Measurements from ENCODE around the gene STEAP3.

STEAP3 gene

DNA sequence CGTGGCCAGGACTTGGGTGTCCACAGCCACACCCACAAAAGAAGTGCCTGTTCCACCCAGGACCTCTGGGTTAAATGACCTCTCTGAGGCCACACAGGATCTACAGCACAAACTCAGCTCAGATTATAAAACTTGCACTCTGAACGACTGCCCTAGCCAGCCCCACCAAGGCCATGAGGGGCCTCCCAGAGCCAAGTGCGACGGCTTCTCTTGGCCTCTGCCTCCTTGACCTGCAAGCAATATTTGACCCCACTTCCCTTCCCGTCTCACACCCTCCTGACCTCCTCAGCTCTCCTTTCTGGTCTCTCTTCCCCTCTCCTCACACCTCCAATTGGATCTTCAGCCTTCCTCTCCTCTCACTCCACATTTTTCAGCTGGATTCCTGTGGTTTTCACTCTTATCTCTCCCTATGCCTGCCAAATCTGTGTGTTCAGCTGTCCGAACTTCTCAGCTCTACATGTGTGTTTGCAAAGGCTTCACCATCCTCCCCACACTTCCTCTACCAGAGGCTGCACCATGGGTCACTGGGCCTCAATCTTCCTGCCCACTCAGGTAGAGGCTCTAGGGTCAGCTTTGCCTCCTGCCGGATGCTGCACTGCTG lies 25.3 kb upstream of the STEAP3 start:
- DNase-seq (ENCODE audit: low spot score), result no peak

DNA sequence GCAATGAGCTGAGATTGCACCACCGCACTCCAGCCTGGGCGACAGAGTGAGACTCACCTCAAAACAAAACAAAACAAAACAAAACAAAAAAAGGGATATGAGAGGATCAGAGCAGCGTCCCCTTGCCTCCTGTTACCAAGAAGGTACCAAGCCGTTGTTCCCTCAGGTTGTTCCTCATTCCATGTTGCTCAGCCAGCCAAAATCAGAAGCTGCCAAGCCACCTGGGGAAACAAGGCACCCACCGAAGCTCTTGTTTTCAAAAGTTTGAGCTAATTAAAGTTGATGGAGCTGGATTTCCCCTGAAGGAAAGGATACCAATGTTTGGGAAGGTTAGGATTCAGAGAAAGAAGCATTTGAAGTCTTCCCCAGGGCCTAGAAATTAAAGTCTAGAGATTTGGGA lies 21.8 kb upstream of the STEAP3 start:
- no peak for DNase-seq (ENCODE audit: low spot score)

DNA sequence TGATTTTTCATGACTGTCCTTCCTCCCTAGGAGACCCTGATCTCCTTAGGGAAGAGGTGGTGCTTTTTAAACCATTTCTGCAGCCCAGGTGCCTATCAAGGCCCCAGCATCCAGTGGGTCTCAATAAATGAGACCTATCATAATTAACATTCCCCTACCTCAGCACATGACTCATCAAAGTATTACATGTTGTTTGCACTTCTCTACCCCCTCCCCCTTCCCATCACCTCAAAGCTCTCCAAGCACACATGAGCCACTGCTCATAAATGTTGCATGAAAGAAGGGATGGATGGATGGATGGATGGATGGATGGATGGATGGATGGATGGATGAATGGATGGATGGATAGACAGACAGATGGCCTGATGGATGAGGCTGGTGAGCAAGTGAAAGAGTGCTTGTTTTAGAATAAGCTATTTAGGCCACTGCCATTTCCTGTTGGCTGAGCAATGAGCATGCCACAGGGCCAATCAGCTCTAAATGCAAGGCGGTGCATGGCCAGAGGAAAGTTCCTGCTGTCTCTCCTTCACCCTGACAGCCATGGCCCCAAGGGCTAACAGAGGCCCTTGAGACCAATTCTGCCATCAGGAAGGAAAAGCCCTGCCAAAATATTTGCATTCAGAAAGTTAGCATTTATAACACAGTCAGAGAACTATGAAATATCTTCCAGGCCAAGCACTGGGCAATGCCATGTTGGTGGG lies 20.9 kb upstream of the STEAP3 start:
- DNase-seq (ENCODE audit: low spot score), result no peak

DNA sequence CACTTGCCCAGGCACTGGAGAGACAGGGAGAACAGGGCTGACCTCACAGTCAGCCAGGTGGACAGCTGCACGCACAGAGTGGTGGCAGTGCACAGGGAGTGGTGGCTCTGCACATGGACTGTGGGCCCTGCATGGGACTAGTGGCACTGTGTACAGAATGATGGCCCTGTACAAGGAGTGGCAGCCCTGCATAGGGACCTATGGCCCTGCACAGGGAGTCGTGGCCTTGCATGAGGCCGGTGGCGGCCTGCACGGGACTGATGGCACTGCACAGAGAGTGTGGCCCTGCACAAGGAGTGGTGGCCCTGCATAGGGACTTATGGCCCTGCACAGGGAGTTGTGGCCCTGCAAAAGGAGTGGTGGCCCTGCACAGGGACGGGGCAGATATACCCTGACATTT lies 19.1 kb upstream of the STEAP3 start:
- no peak for DNase-seq (ENCODE audit: low spot score)

DNA sequence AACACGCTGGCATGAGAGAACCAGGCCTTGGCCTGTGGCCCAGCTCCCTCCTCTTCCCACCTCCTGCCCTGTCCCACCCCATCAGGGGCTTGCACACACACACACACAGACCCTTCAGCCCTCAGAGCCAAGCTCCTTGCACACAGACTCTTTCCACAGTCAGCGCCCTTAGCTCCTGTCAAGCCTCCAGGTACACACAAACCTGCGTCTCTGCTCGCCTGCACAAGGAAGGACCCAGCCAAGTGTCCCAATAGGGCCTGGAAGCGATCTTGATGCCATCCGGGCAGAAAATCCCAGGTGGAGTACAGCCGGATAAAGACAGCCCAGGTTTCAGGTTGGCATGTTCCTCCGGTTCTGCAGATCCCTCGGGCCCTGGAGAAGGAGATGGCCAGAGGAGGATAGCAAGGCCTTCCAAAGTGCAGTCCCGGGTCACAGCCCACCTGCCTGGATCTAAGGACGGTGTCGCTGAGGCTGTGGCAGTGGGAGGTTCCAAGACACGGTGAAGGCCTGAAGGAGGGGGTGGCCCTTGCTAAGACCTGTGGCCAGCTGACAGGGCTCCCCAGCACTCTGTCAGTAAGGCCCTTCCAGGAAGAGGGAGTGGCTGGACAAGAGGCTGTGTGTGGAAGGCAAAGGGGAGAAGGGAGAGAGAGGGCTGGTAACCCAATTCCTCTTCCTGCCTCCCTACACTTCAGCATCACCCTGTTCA lies 18.5 kb upstream of the STEAP3 start:
- DNase-seq (ENCODE audit: low spot score), result no peak

DNA sequence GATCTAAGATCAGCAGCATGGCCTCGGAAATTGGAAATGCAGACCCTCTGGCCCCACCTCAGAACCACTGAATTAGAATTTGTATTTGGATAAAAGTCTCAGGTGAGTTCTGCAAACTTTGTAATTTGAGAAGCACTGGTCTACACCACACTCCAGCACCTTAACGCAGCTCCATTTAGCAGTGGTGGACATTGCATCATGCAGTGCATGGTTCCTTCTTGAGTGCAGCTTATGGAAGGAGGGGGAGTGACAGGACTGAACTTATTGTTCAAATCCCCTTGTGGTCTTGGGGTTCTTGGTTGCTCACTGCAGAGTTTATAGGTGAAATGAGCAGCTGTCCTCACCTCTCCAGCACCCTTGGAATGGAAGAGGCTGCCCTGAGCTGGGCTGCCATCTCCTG lies 17.4 kb upstream of the STEAP3 start:
- DNase-seq (ENCODE audit: low spot score), result no peak

DNA sequence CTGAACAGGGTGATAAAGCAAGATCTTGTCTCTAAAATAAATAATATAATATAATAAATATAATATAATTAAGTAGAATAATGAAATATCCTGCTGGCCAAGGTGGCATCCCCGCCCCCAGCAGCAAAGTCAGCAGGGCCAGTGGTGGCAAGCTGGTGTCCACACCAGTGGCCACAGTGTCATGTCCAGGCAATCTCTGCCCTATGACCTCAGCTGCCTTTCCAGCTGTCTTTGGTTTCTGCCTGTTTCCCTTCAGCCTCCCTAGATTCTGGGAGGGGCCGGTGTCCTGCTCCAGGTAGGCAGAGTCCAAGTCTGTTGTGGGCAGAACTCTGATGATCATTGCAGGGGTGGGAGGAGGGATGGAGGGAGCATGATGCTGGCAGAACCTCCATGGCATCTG lies 16.2 kb upstream of the STEAP3 start:
- DNase-seq (ENCODE audit: low spot score), result no peak

DNA sequence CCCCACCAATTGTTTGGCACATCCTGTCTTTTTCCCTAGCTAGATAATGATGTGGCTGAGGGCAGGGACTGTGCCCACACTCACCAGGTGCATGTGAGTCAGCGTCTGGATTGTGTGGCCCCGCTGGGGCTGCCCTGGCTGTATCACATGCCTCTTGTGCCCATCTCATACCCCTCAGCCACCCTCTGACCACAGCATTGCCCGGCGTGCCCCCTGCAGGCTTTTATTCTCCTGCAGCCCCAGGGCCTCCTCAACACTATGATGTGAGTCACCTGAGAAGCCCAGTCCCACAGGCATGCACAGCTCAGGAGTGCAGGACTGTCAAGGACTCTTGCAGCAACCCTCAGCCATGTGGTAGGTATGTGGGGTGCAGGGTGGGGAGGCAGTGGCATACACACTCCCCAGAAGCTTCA lies 14.8 kb upstream of the STEAP3 start:
- no peak for DNase-seq (ENCODE audit: low spot score)

DNA sequence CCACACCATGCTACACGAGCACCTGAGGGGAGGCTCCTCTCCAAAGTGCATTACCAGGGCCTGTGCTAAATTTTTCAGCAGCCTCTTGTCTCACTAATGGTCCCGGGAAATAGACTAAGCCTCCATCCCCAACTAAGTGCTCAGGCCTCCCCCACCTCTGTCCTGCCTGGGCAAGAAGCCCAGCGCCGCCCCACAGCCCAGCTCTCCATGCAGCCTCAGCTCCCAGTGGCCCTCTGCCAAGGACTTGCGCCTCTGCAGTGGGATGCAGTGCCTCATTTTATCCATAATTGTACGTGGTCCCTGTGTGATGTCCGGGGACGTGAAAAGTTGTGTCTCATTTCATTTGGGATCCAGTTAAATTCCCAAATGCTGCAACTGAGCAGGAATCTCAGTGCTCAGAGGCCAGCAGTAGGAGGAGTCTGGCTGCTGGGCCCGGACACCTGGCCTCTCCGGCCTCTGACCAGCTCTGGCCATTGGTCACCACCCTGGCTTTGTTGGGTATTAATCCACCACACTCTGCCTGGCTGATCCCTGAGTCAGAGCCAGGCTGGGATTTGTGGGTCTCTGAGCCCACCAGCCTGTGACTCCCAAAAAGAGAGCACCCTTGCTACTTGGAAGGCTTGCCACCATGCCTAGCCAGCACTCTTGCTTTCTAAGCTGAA lies 11.4 kb upstream of the STEAP3 start:
- DNase-seq (ENCODE audit: low spot score), result no peak

DNA sequence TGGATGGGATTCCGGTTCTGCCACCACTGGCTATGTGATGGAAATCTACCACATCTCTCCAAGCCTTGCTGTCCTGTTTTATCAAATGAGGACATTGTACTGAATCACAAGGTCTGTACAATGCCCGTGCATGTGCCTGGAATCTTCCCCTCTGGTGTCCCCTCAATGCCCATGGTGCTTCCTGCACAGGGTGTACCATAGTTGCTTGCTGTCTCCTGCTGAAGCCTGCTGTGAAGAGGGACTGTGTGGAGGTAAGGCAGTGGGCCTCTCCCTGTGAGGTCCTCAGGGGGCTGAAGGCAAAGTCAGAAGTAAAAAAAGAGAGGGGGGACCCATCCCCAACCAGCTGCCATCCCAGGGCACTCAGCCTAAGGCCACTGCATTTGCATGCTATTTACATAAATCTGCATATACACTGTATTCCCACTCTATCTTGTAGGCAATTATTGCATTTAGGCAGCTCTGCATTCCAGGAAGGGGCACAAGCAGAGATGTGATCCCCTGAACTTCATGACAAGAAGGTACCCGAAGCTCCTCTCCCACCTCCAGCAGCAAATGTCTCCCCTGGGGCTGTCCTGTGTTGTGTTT lies 9.1 kb upstream of the STEAP3 start:
- no peak for DNase-seq (ENCODE audit: low spot score)

DNA sequence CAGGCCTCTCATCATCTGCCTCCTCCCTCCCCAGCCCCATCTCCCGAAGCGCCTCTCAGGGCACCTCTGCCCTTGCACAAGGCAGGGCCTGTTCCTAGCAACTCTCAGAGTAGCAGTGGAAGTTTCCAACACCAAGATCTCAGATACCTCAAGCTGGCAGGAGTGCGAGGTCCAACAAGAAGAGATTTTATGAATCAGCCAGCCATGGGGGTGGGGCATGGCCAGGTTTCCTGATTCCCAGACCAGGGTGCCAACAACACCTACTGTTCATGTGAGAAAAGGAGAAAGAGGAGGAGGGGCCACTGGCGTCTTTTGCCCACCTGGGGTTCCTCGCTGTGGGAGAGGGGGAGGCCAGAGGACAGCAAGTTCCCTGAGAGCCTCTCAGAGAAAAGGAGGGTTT lies 6.6 kb upstream of the STEAP3 start:
- DNase-seq (ENCODE audit: low spot score), result no peak

DNA sequence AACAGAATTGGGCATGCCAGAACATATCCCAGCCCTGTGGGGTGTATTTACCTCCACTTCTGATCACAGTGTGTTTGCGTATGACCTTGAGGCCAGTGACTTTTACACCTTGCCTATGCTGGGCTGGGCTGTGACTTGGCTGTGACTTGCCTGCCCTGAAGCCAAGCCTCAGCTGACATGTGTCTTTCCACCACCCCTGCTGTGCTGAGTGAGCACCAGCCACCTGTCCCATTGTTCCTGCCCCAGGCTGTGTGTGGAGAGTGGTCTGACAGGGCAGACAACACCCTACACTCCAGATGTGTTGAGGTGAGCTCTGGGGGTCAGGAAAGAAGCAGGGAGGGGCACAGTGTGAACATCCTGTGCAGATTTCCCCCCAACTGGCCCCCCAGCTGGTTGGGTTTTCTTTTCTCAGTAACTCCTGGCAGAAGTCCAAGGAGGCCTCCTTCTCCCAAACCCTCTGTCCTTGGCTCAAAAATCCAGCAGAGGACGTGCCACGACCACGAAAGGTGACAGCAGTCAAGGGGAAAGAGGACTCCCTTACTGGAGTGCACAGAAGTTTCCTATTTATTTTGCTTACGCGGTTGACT lies 5.1 kb upstream of the STEAP3 start:
- peak; percentile 78 for DNase-seq (ENCODE audit: low spot score)

DNA sequence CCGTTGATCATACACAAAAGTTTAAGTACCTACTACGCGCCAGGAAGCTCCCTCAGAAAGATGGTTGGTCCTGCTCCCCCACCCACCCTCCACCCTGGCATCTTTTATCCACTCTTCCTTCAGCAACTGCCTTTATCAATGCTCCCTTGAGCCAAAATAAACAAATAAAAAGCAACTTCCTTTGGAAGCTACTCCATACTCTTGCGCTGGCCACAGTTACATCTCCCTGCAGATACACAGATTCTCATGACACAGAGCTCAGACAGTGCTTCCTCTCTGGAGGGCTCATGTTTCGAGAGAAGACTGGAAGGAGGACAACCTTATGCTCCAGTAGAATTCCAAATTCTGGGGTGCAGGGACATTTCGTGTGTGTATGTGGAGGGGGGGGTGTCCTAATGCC lies 3.8 kb upstream of the STEAP3 start:
- no peak for DNase-seq (ENCODE audit: low spot score)

DNA sequence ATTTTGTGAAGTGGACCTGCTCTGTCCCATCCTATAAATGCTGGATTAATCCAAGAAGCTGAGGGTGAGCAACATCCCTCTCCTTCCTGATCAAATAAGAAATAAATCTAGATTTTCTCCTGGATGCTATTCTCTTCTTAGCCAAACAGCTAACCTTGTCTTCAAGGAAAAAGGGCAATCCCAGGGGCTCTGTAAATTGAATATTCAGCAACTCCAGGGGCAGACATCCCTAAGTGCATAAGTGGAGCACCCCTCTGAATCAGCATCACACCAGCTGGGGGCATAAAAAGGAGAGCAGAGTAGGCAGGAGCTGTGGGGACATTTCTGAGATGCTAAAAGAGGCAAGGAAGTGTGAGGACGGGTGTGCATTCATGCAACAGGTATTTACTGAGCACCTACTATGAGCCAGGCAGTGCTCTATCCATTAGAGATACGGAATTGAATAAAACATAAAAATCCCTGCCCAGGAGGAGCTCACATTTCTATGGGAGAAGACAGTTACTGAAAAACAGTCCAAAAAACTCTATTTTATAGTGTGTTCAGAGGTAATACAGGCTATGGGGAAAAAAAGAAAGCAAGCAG lies 2.8 kb upstream of the STEAP3 start:
- no peak for DNase-seq (ENCODE audit: low spot score)

DNA sequence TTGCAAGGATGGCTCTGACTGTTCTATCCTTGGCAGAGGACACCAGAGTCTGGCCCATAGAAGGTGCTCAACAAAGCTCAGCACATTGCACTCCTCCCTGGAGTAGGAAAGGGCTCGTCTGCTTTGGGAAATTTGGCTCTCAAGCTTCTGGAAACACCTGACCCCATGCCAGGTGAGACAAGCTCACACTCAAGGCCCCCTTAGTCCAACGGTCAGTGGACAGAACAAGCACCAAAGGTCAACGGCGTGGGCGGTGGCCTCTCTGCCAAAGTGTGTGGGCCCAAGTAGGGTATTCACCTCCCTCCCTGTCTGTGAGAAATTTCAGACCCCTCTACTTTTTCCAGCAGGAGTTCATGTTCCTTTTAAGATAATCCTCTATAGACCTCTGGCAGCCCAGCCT lies 2.0 kb upstream of the STEAP3 start:
- no peak for DNase-seq (ENCODE audit: low spot score)

DNA sequence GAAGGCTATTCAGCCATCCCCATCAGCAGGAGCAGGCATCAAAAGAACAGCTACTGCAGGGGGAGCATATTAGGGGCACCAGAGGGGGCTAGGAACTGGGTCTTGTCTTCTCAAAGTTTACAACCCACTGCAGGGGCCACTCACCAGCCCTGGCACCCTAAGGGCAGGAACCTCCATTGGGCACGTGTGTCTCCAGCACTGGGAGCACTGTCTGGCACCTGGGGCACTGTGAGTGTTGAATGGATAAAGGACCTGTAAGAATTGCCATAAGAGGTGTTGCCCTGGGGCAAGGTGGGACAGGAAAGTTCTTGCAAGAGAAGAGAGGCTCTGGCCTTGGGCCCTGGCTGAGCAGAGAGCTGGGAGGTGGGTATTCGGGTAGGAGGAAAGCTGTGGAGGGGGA lies 1.4 kb upstream of the STEAP3 start:
- no peak for DNase-seq (ENCODE audit: low spot score)

DNA sequence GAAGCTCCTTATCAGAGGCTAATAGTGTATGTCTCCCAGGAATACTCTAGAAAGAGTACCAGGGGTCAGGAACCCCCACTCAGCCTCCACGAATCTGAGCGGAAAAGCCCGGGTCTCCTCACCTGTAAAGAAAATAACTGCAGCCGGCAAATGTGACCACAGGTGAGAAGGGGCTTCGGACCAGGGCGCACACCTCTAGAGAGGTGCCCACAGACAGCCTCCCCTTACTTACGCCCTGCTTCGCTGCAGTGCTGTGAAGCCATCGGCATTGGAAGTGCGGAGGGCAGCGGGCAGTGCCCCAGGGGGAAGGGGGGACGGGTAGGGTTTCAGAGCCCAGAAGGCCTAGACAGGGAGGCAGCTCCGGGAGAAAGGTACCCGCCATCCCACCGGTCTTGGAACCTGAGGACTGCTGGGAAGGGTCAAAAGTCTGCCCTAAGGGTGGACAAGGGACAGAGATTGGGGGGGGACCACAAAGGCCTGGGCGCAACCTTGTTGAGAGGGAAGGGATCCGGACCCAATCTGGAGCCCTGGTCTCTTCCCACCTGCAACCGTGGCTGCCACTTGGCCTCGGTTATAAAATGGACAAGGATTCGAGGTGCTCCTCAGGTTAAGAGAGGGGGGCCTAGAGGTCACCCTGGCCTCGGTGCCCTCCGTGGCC lies 642 bp upstream of the STEAP3 start:
- DNase-seq (ENCODE audit: low spot score), result no peak

DNA sequence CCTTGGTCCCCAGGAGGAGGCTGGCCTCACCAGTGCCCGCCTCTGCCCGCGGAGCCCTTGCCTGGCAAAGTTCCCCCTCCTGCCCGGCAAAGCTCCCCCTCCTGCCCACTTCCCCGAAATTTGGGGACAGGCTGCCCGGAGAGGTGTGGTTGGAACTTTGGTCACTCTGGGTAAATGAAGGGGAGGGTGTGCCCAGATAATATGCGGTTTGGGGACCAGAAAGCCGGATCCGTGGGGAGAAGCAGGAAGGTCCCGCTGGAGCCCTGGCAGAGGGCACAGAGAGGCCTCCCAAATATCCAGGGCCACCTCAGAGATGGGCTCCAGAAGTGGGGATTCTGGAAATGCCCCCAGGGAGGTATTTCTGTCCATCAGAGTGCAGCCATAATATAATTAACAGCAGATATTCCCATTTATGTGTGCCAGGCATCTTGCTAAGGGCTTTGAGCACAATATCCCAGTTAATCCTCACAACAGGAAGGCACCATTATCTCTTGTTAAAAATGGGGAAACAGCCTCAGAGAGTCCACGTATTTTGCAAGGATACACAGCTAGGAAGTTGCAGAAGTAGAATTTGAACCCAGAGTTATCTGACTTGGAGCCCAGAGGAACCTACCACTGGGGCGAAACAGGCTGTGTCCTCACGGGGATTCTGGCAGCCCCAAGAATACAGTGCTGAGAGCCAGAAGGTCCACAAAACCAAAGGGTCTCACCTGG lies 914 bp downstream of the STEAP3 start:
- DNase-seq (ENCODE audit: low spot score), result no peak

DNA sequence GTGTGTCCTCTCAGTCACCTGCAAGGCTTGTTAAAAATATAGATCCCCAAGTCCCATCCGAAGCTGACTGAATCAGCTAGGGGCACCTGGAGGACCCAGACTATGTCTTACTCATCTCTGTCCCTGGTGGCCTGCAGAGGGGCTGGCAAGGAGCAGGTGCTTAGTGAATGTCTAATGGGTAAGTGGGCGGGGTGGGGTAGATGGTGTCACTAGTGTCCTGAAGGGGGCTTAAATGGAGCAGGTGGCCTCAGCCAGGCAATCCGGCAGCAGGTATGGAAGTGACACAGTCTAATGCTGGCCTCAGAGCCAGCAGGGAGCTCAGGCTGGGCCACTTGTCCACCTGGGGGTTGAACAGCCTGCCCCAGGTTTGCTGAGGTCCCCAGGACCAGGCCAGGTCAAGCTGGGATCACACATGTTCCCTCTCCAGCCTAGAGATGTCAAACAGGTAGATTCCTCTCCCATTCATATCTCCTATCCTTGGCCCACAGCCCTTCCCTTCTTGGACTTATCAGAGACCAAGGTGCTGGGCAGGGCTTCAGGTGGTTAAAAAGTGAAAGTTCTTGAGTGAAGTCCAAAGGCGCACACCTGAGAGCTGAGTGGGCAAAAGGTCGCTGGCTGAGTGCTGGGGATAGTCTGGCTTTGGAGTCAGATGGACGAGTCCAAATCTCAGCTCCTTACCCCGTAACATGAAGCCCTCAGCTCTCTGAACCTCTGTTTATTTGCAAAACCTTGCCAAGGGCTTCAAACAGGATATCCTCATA lies 1.7 kb downstream of the STEAP3 start:
- no peak for DNase-seq (ENCODE audit: low spot score)

DNA sequence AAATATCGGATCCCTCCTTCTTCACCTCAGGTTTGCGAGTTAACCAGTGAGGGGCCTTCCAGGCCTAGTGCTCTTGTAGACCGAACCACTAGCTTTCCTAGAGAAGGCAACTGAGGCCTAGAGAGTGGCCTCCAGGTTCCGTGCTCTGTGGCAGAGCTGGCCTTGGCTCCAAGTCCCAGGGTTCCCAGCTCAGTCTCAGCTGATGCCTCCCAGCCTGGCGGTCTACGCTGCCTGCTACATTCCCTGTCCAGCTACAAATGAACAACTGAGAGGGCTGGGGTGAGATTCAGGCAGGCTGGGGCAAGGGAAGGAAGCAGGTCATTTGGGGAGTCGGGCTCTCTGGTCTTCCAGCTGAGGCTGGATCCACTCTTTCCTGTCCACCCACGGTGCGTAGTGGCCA lies 2.3 kb downstream of the STEAP3 start:
- no peak for DNase-seq (ENCODE audit: low spot score)
